Measurements from ENCODE around the gene MICA.

DNA sequence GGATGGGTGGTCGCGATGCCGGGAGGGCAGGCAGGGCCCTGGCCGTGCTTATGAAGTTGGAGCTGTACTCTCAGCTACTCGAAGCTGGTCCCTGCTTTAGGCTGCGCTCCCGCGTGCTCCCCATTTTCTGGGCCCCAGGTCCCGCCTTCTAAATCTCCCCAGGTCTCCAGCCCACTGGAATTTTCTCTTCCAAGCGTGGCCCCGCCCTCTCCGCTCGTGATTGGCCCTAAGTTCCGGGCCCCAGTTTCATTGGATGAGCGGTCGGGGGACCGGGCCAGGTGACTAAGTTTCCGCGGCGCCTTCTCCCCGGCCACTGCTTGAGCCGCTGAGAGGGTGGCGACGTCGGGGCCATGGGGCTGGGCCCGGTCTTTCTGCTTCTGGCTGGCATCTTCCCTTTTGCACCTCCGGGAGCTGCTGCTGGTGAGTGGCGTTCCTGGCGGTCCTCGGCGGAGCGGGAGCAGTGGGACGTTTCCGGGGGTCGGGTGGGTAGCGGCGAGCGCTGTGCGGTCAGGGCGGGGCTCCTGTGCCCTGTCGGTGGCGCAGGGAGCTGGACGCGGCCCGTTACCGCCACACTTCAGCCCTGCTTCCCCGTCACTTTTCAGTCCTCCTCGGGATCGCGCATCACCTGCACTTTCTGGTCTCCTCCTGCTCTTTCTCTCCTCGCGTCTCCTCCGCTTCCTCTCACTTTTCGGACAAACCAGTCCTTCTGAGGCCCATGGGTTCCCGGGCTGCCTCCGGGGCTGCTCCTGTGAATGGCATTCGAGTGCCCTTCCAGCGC, at the start of gene MICA:
- TF ChIP-seq, protein P1, sequence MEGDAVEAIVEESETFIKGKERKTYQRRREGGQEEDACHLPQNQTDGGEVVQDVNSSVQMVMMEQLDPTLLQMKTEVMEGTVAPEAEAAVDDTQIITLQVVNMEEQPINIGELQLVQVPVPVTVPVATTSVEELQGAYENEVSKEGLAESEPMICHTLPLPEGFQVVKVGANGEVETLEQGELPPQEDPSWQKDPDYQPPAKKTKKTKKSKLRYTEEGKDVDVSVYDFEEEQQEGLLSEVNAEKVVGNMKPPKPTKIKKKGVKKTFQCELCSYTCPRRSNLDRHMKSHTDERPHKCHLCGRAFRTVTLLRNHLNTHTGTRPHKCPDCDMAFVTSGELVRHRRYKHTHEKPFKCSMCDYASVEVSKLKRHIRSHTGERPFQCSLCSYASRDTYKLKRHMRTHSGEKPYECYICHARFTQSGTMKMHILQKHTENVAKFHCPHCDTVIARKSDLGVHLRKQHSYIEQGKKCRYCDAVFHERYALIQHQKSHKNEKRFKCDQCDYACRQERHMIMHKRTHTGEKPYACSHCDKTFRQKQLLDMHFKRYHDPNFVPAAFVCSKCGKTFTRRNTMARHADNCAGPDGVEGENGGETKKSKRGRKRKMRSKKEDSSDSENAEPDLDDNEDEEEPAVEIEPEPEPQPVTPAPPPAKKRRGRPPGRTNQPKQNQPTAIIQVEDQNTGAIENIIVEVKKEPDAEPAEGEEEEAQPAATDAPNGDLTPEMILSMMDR (conservative IDR thresholded peaks at IDR 0.05; ENCODE audit: low read length) = no peak
- no peak for TF ChIP-seq EZH2phosphoT487 (IDR thresholded peaks at IDR 0.05; ENCODE audit: borderline replicate concordance, low read depth, low read length)
